HG03039 (cell line): ENCODE results near the gene PLEKHA1.

Experiments
- ATAC-seq: cut with Tn5 transposase; IDR thresholded peaks from one replicate; pipeline ENCODE4 v1.9.1; 2021; ENCODE audit warnings: mild to moderate bottlenecking, moderate library complexity; ENCODE audit not compliant: unreplicated experiment

The PLEKHA1 gene

DNA sequence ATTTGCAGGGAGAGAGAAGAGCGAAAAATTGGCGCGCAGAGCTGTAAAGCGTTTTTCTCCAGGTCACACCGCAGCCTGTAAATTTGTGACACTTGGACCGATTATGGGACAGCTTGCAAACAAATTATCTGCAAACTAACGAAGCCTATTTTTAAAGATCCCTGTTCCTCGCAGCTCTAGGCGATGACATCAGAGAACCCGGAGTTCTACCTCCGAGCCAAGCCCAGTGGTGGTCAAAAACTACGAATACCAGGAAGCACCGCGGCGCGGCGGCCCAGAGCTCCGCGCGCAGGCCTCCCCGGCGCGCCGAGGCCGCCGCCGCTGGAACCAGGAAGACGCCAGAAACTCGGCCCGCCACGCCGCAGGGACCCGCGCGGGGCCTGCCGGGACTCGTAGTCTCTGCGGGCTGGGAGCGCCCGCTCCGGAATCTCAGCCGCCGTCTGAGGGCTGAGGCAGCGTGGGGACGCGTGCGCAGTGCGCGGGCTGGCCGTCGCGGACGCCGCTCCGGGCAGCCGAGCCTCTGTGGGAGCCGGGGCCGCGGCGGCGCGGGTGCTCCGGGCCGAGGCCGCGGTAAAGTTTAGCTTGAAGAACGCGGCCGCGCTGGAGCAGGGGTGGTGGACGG, at the start of gene PLEKHA1:
PLEKHA1 (plus strand) TSS at position 472 of the 622 bp plus-strand sequence. CDS start 18,493 bp downstream, outside the sequence.
- ATAC-seq, result peak; percentile 94

GRCh38 chr10:122325235-122325634, 49.3 kb upstream of the PLEKHA1 start:
- no peak for ATAC-seq

DNA sequence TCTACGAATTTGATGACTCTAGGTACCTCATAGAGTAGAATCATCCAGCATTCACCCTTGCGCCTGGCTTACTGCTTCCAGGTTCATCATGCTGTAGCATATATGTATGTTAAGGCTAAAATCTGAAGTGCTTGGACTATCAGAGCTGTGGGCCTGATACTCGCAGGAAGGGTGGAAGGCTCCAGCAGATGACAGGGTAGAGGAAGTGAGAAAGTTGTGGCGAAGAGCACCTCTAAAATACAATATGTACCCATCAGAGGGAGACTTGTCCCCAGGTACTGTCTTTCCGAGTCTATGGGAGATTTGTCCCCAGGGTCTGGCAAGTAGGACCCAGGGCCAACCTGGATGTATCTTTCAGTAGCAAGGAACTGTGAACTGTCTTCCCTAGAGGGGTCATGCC, 48.1 kb upstream of the PLEKHA1 start:
- no peak for ATAC-seq

- ATAC-seq, result no peak
Measured at GRCh38 chr10:122326806-122327205, 47.7 kb upstream of the PLEKHA1 start.

DNA sequence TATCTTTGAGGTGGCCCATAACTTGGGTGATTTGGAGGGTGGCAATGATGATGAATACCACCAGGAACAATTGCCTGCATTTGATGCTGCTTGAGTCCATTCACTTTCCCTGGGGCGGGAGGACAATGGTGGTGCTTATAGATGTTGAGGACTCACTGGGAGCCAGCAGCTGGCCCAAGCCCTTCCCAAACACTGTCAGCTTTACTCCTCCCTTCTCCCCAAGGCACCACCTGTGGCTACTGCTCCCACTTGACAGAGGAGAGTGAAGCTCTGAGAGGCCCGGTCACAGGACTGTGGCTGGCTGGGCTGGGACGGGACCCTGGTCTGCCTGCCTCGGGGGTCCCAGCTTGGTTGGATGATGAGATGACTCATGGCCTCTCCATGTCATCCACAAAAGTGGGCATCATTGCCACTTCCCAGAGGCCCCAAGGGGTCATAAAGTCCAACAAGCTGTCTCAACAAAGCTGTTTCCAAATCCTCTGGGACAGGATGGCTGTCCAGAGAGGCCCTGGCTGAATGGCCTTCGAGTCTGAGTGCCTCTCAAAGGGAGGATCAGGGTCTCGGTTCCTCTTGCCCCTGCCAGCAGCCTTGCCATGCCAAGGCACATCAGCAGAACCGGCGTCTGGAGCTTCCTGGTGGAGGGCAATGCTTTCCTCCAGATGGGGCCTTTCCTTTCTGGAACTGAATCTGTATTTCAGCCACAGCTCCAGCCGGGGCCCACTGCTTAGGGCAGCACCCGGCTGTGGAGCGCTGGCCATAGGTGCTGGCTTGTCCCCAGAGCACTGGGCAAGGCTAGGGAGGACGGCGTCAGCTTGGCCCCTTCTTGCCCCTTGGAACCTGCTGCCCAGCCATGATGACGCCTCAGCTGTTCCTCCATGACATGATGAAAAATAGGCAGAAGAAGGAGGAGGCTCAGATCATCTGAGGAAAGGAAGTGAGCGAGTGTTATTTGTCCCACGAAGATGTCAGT, 47.0 kb upstream of the PLEKHA1 start:
- ATAC-seq, result no peak

GRCh38 chr10:122328676-122329075, 45.8 kb upstream of the PLEKHA1 start:
- ATAC-seq, result no peak

- no peak for ATAC-seq
Measured at GRCh38 chr10:122329416-122329815, 45.1 kb upstream of the PLEKHA1 start.

DNA sequence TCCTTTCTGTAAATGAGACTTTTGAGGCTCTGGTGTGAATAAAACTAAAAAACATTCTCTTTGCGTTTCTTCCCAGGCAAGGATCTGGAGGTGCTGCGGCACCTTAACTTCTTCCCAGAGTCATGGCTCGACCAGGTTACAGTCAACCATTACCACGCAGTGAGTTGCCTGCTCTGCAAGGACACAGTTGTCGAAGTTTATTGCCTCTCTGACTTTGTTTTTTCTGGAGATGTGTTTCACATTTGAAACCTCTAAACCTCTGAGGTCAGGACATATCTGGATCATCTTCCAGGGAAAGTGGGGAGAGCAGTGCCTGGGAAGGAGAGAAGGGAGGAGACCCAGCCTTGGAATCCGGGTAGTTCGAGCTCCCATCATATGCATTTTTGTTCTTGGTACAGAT, 43.4 kb upstream of the PLEKHA1 start:
- no peak for ATAC-seq

DNA sequence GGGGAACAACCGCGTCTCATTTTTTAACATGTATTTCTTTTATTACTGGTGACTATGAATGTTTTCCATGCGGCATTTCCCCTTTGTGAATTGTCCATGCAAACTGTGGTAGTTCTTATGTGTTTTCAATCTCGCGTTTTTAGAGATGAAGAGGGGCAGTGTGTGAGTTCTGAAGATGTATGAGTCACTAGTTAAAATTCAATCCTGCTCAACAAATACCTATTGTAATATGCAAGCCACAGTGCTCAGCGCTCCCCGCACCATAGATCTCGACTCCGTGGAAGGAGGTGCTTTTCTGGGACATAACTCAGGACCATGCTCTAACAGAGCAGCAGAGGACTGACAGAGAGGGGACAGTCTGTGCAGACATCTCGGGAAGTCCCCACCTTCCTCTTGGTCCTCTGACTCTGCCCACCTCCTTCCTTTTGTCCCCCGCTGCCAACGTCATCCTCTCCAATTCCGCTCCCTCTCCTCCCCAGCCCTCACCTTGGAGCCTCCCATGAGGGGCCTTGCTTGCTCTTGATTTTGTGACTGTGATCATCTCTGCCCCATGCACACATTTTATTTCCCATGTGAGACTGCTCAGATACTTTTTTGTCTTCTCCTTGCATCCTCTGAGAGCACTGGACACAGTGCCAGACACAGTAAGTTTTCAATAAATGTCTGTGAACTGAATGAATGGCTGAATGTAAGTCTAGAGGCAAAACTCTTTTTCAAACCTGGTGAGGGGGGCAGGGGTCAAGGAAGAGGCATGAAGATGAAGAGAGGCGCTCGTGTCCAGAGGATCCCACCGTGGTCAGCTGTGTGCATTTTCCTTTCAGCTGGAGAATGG, 42.7 kb upstream of the PLEKHA1 start:
- ATAC-seq, result no peak

DNA sequence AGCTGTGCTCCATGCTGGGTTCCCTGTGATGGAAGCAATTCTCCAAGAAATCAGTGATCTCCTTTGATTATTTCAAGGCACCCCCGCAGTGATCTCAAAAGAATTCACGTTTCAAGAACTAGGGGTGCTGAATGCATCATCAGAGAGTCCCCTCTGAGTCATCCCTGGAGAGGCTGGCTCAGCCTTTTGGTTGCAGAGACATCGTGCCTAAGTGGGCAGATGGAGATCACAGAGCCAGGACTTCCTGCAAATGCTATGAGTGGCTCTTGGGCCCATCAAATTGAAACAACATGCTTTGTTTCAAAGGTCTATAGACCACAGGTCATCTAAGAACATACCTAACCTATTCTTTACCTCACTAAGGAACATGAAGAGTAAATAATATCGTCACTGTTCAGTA, 41.5 kb upstream of the PLEKHA1 start:
- no peak for ATAC-seq

DNA sequence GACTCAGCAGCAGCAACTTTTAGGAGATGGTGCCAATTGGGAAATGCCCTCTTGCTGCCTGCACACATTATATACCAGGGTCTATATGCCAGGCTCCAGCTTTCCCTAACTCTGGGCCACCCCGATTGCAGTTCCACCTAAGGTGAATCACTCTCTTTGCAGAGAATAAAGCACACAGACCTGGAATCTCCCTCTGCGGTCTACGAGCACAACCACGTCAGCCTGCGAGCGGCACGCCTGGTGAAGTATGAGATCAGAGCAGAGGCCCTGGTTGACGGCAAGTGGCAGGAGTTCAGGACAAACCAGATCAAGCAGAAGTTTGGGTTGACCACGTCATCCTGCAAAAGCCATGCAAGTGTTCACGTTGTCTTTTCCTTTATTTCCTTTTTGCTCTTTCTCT, 38.2 kb upstream of the PLEKHA1 start:
- ATAC-seq, result no peak

- ATAC-seq, result no peak
Measured at GRCh38 chr10:122336961-122337360, 37.5 kb upstream of the PLEKHA1 start.

GRCh38 chr10:122338609-122339441, 35.7 kb upstream of the PLEKHA1 start:
- no peak for ATAC-seq

- ATAC-seq, result no peak
Measured at GRCh38 chr10:122341141-122341810, 33.2 kb upstream of the PLEKHA1 start.

DNA sequence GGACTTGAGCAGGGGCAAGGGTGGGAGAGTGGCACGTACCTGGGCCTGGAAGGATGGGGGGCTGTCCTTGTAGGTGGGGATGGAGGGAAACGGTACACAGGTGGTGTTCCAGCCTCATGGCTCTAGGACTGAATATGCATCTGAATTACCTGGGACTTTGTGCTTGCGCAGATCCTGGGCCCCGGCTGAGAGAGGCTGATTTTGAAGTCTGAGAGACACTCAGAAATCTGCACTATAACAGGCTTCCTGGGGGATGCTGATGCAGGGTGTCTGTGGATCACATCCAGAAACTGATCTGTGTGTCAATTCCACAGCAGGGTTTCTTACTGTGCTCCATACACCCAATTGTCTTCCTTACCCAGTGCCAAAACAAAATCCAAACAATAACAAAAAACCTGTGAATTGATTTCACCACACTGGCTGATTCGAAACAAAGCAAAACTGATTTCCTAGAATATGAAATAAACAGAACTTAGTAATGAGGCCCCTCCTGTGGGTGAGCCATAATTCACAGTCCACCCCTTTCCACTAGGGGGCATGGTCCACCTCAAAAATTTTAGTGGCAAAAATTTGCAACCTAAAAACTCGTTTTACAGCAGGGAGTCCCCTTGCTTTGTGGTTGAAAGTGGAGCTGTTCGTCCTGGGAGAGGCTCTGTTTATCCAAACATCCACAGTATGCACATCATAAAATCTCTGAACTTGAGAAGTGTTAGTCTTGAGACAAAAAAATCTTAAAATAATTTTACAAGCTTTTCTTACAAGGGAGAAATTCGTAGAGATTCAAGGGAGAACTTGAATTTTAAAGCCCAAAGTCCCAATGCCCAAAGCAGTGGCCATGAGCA, 32.0 kb upstream of the PLEKHA1 start:
- no peak for ATAC-seq

DNA sequence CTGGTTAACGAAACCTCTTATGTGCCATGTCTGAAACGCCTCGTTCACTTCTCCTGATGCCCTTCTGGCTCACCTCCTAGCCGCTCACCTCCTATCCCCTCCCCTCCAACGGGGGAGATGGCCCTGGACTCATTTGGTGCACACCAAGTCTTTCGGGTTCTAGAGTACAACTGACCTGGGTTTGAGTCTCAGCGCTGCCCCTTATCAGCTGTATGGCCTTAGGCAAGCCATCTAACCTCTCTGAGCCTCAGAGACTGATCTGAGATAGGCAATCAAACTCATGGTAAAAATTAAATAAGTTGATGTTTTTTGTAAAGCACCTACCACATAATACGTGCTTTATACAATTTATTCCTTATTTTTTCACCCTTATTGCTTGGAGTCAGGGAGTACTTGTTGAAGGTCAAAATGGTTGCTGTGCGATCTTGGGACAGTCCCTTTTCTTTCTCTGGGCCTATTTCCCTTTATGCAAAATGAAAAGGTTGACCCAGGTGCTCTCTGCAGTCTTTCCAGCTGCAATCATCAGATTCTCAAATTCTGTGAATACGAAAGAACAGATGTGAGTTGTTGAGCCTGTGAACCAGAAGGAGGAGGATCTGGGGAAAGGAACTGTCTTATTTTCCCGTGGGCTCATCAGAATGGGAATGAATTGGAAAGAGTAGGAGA, 31.2 kb upstream of the PLEKHA1 start:
- ATAC-seq, result no peak

GRCh38 chr10:122343936-122344335, 30.6 kb upstream of the PLEKHA1 start:
- no peak for ATAC-seq

DNA sequence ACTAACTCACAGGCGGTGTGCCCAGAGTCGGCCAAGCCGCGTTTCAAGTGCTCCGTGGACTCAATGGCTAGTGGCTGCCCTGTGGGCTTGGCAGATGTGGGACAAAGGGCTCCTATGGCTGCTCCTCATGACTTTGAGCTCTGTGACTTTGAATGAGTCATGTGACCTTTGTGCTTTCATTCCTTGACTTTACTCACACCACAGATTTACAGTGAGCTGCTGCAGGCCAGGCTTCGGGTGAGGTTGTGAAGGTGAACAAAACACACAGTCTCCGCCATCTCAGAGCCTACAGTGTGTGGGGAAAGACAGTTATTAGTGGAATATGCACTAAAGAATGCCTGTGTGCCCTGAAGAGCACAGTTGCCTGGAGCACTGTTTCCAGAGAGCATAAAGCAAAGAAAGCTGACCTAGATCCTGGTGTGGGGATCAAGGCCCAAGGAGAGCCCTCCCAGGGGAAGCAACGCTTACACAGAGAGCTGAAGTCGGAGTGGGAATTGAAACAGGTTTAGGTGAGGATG, 29.7 kb upstream of the PLEKHA1 start:
- ATAC-seq, result no peak
